NCI-H748 treated with DMSO at 0.1 percent for 48 hours (cell line): Measurements from ENCODE around the gene PRAC2.

Experiments used
- DNase-seq: peaks from one replicate; lab custom pipeline; 2025; lab: John Stamatoyannopoulos, UW

PRAC2 gene

GRCh38 chr17:48755356-48755755 is 32.4 kb downstream of the PRAC2 start:
- no peak for DNase-seq

- no peak for DNase-seq
Observed at GRCh38 chr17:48756830-48757251, 33.9 kb downstream of the PRAC2 start.

- DNase-seq: no peak
Observed at GRCh38 chr17:48757524-48757961, 34.6 kb downstream of the PRAC2 start.

- DNase-seq: no peak
Observed at GRCh38 chr17:48759288-48759687, 36.3 kb downstream of the PRAC2 start.

GRCh38 chr17:48760411-48760810 is 37.4 kb downstream of the PRAC2 start:
- DNase-seq: no peak

GRCh38 chr17:48761114-48761513 is 38.1 kb downstream of the PRAC2 start:
- no peak for DNase-seq

GRCh38 chr17:48767263-48767774 is 44.3 kb downstream of the PRAC2 start:
- no peak for DNase-seq

GRCh38 chr17:48769009-48769675 is 46.2 kb downstream of the PRAC2 start:
- DNase-seq: no peak

- no peak for DNase-seq
Observed at GRCh38 chr17:48770954-48771353, 48.0 kb downstream of the PRAC2 start.

- no peak for DNase-seq
Observed at GRCh38 chr17:48773245-48773644, 50.3 kb downstream of the PRAC2 start.
